ENCODE data around the gene ITSN1.

The ITSN1 gene

DNA sequence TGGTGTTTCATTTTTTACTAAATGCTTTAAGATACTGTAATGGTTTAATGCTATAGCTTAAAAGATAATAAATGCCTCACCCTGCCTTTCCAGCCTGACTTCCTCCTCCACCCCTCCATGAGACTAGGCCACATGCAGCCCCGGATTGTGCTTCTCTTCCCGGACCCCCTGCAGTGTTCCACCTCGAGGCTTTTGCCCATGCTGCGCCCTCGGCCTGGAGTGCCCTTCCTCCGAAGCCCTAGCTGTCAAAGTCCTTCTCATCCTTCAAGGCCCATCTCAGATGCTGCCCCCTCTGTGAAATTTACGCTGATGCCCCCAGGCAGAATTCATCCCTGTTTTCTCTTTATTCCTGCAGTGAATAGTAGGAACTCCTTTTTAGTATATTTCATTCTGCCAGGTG is 174.8 kb downstream of the ITSN1 start:
- no peak for DNase-seq

DNA sequence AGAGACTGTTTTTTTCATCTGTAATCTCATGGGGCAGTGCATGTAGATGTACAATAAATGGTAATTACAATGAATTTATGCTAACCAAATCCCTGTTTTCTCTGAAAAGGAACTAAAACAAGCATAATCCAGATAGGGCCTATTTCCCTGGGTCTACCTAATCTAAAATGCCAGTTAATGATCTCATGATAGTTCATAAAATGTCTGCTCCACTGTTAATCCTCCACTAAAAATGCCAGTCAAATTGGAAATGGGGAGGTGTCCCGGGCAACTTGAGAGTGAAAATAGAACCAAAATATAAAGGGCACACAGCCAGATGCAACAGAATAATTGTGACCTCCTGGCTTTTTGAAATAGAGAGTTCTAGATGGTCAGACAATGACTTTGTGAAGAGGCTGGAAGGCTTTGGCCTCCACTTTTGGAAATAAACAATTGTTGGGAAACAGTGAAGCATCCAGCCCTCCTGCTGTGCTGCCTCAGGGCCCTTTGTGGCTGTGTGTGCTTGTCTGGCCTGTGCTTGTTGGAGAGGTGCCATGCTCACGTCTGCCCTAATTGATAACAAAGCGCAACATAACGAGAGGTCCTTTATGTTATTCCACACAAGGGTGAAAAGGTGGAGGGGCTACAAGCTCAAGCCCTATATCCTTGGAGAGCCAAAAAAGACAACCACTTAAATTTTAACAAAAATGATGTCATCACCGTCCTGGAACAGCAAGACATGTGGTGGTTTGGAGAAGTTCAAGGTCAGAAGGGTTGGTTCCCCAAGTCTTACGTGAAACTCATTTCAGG is 175.6 kb downstream of the ITSN1 start:
- DNase-seq = no peak

DNA sequence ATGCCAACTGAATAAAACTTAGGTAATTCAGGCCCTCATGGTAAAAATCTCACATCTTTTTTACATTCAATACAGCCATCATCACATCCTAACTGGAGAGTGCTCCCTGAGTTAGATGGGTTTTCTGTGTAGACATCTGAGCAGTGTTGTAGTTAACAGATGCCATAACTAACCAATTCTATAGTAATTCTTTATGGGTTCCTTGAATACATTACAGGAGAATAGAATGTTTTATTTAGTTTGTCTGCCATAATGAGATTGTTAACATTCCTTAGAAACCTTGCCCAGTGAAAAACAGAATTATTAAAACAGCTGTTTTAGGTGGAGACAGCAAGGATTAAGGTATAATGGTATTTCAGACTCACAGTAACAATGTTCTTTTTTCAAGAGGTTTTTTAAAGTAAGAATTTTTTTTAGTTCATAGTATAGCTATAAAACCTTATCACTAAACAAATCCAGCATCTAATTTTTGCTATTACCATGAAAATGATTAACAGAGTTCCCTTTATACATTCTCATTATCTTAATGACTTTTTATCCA is 178.0 kb downstream of the ITSN1 start:
- DNase-seq = no peak

DNA sequence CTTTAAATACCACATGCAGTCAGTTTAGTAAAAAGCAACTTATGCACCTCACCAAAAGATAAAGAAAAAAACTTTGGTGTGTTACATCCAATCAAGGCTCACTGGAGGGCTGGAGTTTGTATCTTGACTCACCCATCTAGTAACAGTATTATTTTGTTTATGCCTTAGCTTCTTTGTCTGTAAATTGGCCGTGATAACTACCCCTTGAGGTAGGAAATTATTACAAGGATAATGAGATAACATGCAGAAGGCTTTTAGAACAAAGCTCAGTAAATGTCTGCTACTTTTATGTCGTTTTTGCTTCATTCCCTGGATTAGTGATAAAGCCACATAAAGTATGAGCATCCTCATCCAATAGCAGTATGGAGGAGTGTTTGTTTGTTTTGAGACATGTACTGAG is 178.5 kb downstream of the ITSN1 start:
- no peak for DNase-seq

DNA sequence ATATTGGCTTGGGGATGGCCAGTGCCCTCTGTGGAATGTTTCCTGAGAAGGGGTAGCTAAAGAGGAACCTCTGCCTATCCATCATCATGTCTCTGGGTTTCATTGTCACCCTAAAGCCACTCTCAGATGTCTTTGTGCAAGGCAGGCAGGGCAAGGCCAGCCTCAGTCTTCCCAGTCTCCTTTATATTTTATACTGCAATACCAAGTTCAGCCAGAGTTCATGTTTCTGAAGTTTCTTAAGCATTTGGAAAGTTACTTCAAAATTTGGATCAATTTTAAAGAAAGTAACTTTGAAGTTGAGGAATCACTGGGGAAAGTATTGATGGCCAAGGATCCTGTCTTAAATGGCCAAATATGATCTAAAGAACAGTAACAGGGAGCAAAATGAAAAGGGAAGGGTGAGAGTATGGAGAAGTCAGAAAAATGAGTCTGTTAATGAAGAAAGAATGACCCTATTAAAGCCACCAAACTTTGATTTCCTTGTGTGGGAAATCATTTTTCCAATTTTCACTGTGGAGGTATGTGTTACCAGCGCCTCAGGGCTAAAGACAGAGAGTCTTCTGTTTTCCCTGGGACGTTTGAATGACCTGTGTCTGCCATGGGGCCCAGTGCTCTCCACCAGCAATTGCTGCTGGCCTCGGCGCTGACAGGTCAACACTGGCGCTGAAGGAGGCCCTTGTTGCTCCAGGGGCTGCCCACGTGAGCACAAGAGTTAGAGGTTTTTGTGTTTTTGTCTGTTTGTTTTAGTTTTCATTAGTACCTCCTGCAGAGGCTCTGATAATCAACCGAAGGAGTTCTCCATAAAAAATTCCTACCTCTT is 179.4 kb downstream of the ITSN1 start:
- no peak for DNase-seq

DNA sequence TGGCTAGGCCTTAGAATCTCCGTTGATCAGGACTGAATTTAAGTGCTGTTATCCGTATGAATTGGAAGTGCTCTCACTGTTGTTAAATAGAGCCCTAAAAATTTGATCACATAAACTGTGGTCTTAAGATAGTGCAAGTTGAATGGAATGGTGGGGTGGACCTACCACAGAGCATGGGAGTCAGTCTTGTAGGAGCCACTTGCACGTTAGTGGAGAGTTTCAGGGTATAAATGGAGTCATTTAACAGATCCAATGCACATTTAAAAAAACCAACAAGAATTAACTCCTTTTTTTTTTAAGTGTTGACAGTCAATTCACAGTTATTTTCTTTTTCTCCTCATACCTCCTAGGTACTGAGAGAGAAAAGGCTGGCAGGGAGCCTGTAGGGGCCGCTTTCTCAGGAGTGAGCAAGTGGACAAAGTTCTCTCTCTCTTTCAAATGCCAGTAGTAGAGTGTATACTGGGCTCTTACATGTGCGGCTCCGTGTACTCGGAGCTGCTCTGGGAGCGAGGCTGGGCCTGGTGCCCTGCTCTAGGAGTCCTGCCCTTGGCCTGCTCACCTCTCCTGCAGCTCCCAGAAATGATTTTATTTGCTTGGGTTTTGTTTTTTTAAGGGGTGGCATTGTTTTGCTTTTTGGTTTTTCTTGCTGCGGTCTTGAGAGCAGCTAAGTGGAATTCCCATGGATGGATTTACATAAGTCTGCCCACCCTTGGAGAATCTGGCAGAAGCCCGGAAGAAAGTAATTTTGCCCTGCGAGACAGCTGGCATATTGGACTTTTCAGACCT is 182.0 kb downstream of the ITSN1 start:
- no peak for DNase-seq

DNA sequence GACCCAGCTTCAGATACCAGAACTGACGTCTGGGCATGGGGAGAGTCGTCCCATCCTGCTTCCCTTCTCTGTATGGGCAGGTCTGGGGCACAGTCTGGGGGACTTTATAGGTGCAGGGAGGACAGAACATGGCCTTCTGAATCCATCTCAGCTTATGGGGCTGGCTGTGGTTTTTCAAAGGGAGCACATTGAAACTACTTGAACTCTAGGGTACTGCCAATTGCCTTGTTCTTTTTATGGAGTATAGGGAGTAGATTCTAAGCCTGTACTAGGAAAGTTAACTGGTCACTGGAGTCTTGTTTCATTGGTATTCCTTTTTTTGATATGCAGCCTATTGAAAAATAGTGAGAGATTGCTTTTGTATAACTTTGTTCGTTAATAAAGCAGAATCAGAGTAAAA is 183.1 kb downstream of the ITSN1 start:
- DNase-seq = no peak

DNA sequence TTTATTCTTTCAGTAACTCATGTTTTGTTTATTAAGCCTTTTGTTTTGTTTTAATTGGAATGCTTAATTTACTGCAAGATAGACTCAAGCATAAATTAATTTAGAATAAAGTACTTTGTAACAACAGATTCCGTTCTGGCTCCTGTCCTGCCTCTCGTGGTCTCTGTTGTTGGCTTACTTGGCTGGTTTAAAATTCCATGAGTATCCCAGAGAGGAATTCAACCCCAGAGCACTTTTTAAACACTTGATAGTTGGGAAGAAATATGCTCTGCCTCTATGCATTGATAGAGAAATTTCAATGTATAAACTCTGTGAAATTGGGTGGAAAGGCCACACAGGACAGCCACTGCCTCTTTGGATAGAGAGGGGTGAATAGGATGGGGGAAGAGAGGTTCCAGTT is 183.6 kb downstream of the ITSN1 start:
- DNase-seq = no peak

DNA sequence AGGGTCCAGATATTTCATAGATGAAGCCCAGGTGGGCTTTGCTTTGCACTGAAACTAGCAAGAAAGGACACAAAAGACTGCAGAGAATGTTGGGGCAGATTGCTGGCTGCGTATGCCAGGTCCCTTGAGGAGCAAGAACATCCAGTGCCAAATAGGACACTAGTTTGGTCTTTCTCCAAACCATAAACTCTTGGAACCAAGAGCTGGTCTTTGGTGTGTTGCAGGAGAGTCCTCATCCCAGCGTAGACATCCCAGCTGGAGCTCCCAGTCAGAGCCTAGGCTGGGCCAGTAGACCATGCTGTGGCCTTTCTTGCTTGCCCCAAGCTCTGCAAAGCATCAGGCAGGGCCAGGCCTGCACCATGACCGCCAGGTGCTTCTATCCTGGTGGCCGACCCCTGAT is 185.8 kb downstream of the ITSN1 start:
- DNase-seq = no peak

DNA sequence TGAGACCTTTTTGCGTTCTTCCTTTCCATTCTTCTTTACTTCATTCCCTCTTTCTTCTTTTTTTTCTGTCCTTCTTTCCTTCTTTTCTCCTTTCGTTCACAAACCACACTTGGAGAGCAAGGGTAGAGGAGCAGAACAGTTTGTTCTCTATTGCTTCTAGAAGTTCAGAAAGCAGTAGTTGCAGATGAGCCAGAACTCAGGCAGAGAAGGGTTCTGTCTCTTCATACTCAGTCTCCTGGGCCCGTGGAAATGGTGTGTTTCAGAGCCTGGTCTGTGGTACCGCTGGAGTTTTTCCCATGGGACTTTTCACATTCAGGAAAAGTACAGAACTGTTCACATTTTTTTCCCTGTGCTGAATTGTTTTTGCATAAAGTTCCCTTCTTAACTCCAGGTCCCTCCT is 186.3 kb downstream of the ITSN1 start:
- no peak for DNase-seq

DNA sequence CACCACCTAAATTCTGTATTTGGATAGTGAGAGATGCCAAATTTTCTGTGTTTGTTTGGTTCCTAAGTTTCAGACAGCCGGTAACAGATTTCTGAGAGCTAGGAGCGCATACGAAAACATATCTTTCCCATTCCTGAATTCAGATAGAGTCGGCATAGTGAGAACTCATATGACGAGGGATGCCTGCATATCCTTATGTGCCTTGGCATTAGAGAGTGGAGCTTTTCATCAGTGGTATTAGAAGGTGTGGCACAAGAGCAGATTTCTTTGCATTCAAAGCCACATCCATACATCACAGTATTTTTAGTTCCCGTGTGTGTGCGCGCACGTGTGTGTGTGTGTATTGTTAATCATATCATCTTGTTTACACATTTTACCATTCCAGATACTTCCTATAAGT is 187.5 kb downstream of the ITSN1 start:
- no peak for DNase-seq

DNA sequence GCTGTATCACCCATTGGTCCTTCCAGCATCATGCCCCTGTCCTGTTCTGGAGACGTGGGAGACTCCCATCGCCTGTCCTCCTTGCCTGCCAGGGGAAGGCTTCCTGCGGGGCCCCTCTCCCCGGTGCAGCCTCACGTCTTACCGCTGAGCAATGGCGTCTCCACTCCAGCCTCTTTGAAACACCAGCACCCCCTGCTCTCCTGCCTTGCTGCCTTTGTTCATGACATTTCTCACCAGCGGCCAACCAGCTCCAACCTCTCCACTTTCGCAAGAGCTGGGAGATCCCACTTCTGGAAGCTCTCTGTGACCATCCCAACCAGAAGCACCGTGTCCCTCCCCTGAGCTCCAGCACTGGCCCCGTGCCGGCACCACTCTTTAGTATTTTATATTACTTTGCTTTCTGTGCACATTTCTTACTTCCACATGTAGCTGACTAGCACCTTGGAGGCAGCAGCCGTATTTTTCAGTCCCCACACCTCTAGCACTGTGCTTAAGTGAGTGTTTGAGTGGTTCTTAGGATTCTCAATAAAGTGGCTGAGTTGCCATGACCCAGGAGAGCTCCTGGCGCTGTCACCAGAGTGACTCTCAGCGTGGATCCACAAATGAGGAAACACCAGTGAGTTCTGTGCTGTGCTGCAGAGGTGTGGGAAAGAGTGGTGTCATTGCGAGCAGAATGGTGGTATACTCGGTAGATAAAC is 189.8 kb downstream of the ITSN1 start:
- DNase-seq = no peak

DNA sequence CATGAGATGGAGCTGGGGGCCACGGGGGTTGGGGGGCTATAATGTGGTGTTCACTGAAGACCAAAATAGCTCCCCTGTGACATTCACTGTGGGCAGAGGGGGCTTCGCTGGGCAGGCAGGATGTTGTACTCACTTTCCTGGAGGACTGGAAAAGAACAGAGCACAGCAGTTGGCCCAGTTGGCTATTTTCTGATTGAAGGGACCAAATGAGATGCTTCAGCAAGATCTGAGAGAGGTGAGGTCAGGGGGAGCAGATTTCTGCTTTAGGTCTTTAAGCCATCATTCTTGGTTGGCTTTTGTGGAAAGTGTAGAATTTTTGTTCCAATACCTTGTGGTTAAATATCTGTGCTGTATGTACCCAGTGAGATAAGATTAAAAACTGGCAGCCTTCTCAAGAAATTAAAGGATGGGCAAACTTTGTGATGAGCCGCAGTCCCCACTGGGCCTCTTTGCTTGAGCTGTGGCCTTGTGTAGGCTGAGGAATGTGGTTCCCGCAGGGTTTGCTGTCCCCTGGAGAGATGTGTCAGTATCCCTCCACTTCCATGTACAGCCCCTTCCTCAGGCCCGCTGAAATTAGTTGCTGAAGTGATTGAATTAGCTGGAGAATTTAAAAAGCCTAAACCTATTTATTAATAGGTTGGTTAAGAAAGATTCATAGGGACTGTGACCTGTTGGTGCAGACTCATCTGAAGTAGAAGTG is 192.7 kb downstream of the ITSN1 start:
- no peak for DNase-seq

DNA sequence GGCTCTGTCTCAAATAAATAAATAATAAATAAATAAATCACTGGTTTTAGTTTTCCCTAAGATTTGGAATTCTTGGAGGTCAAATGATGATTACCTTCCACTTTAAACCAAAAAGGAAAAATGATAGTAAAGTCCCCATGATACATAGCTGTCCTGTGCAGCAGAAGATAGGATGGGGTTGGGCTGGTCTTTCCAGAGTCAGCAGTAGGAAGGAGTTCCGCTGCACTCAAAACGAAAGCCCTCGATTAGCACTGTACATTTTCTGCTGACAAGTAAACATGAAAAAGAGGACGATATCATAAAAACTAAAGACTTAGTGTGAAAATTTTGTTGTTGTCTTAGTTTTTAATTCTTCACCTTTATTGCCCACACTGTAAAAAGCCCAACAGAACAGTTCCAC is 193.6 kb downstream of the ITSN1 start:
- DNase-seq = no peak

DNA sequence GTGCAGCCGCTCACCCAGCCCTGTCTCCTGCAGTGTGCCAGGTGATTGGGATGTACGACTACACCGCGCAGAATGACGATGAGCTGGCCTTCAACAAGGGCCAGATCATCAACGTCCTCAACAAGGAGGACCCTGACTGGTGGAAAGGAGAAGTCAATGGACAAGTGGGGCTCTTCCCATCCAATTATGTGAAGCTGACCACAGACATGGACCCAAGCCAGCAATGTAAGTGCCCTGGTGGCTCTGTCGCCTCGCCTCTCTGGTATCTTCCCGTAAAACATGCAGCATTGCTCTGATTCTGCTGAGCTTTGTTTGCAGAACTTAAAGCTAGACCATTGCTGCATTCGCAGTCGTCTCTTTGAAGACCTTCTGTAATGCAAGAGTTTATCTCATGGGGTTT is 194.1 kb downstream of the ITSN1 start:
- DNase-seq = no peak

DNA sequence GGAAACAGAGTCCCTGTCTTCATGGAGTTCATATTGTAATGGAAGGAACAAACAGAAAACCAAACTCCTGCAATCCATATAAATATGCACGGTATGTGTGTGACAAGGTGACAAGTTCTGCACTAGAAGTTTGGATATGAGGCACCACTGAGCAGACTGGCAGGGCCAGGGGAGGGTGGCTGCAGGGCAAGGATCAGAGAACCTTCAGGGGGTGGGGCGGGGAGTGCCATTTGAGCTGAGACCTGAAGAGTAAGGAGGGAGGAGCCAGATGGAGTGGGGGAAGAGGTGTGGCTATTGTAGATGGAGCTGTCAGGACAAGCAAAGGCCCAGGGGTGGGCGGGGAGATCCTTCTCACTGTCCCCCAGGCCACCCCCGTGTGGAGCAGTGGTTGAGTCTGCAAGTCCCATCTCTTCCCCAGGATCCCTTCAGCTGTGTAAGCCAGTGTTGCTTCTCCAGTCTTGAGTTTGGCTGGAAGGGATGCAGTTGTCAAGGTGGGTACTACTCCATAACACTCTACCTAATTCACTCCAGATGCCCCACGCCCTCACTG is 196.9 kb downstream of the ITSN1 start:
- no peak for DNase-seq

DNA sequence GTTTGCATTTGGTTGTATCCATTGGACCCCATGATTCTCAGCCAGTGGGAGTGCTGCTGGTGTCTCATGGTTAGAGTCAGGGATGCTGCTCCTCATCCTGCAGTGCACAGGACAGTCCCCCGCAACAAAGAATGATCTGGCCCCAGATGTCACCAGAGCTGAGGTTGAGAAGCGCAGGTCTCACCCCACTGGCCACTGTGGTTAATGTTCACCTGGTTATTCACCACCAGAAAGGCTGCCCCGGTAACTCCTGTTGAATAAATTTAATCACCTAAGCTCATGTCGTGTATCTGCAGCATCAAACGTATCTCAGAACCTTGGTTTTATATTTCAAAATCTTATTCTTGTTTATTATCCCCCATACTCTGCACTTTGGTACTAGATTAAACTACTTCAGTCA is 197.5 kb downstream of the ITSN1 start:
- DNase-seq = no peak

DNA sequence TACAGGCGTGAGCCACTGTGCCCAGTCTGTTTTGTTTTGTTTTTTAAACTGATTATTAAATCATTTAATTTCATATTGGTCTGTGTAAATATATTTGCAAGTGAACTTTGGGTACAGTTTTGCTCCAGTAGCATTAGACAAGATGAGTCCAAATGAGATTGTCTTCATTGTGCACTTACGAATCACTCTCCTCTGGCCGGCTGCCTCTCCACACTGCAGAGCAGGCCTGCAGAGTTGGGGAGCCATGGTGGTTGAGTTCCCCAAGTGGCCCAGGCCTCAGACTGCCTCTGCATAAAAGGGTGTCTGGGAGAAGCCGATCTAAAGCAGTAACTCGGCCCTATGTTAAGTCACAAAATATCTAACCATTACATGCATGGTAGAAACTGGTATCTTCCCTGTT is 198.5 kb downstream of the ITSN1 start:
- DNase-seq = no peak

DNA sequence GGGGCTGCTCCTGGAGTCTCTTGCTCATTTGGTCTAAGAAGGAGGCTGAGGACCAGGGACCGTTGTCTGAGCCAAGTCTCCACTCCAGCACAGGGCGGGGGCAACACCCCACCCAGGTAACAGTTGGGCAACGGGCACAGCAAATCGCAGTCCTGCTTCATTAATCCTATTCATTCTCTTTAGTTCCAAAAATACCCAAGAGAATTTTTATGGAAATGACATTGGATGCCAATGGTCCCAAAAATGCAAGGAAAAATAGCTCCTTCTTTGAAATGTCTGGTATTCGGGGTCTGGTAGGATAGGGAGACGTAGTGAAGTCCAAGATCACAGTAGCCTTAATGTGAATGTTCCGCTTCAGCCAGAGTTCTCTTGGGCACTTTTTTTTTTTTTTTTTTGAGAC is 199.3 kb downstream of the ITSN1 start:
- no peak for DNase-seq

DNA sequence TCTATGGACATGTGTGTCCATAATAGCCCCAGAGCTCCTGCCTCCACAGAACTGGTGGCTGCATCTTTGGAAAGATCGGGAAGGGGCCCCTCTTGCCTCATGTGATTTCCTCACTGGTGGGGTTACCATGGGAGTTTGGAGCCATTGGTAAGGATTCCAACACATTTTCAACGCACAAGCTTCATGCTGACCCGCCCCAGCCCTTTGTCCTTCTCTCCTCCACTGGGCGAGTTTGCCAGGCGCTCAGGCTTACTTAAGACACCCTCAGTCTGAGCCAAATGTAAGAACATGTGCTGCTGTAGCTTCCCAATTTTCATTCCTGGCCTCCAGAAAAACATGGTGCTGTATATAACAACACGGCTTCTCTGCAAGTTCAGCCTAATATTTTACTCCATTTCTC is 200.9 kb downstream of the ITSN1 start:
- no peak for DNase-seq

DNA sequence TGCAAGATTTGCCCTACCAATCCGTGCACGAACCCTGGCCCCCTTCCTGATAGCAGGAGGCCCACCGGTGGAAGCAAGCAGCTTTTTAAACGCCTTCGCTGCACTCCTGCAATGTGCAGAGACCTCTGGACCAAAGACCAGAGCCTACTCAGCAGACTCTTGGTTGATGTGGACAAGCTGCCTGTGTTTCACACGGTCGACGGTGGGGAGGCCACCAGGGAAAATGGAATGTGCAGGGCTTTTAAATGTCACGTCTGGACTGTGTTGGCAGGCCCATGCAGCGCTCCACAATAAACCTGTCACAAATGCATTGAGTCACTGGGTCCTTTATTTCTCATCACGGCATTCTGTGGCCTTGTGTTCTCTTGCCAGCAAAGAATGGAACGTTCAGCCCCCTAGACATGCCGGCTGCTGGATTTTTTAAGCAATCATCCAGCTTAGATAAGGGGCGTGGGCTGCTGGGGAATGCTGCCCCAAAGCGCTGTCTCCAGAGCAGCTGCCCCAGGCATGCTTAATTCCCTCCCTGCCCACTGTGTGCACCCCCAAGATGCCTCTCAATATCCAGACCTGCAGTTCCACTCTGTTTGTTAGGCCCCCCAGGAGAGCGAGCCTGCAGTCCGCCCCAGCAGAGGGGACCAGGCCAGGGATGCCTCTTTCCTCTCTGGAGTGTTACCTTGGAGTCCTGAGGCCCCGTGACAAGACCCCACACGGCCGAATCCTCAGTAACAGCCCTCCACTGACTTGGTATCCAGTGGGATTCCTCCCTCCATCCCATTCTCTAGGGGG is 202.0 kb downstream of the ITSN1 start:
- DNase-seq = no peak

All from NCI-H1417 treated with DMSO at 0.1 percent for 48 hours (cell line).